Measurements from ENCODE around the gene KCNQ4. TPM values are rescaled to one million over a fixed set of nuclear protein-coding genes. Genes with fewer than 3 reads are reported as not detected.

Gene KCNQ4
- total and polyA plus RNA-seq, 2 of the 13 experiments (the other 11 are each of a cell fraction or from before 2014, with no cell fraction given) = 0.02 to 0.09 TPM

- TF ChIP-seq ZXDC (CRISPR knock-in tag; IDR thresholded peaks at IDR 0.05) = no peak
Observed at GRCh38 chr1:40822890-40823289, 39.3 kb downstream of the KCNQ4 start (continued).

GRCh38 chr1:40823345-40823744, 39.8 kb downstream of the KCNQ4 start:
- Histone ChIP-seq H3K36me3 (replicated peaks in 1 of 2; ENCODE audit: control insufficient read depth in 1 of 2, insufficient read depth in 2 of 2, low read length in 2 of 2) (no peaks in the 10 kb centered on the region), H3K79me2 (ENCODE audit: insufficient read depth, low read length) (no peaks in the 10 kb centered on the region), H3K27me3 (ENCODE audit: control insufficient read depth in 1 of 2, insufficient read depth in 2 of 2, low read length in 2 of 2) (no peaks in the 10 kb centered on the region; a peak in 2 of 5 replicates), H3K27ac (ENCODE audit: extremely low read length, insufficient read depth, low read length) (no peak overlapping the region), H3K9me3 (ENCODE audit: low read length) (no peaks in the 10 kb centered on the region), H3K4me3 (replicated peaks in 1 of 3; ENCODE audit: insufficient read depth in 1 of 3, low read depth in 2 of 3, low read length in 3 of 3) (no peak overlapping the region), H4K20me1 (ENCODE audit: insufficient read depth, low read length) (no peaks in the 10 kb centered on the region), H3K4me2 (ENCODE audit: low read depth, low read length) (no peak overlapping the region), H3K4me1 (ENCODE audit: insufficient read depth, low read length) (peaks cover 35% of the 10 kb centered on the region), H2AFZ (ENCODE audit: low read length) (no peak overlapping the region), H3K9ac (ENCODE audit: insufficient read depth, low read depth, low read length) (no peak overlapping the region)
- WGBS (ENCODE audit: low lambda C conversion rate) = 30% methylated on average over 4 of the region's 4 CpGs
- POLR2A ChIA-PET = no interaction called here
- TF ChIP-seq ONECUT2 (CRISPR knock-in tag; IDR thresholded peaks at IDR 0.05) (no peak), ZNF629 (CRISPR knock-in tag; conservative IDR thresholded peaks at IDR 0.05) (peak; percentile 67)
- intact Hi-C loops (cut with micrococcal nuclease; ENCODE audit: unreplicated experiment) (no loop called here), in situ Hi-C loops (cut with HindIII; ENCODE audit: extremely low pct_ligation_motif_present, low pct_unique_long_range_greater_than_20kb) (no loop called here)
- DNase-seq (ENCODE audit: low spot score) (no peak), ATAC-seq (no peak), FAIRE-seq (no peak)
- no TSS peak for BruUV-seq (replicated peaks)
- CTCF ChIA-PET (ENCODE audit: low intra/inter-chr PET ratio, low total read pairs) = no interaction called here

- Histone ChIP-seq H3K9me3 (ENCODE audit: low read length) (no peaks in the 10 kb centered on the region), H3K4me1 (ENCODE audit: insufficient read depth, low read length) (peaks cover 35% of the 10 kb centered on the region), H3K27me3 (ENCODE audit: control insufficient read depth in 1 of 2, insufficient read depth in 2 of 2, low read length in 2 of 2) (no peaks in the 10 kb centered on the region; a peak in 1 of 5 replicates), H3K4me3 (replicated peaks in 1 of 3; ENCODE audit: insufficient read depth in 1 of 3, low read depth in 2 of 3, low read length in 3 of 3) (no peak overlapping the region), H3K27ac (ENCODE audit: extremely low read length, insufficient read depth, low read length) (no peak overlapping the region), H3K36me3 (replicated peaks in 1 of 2; ENCODE audit: control insufficient read depth in 1 of 2, insufficient read depth in 2 of 2, low read length in 2 of 2) (no peaks in the 10 kb centered on the region), H3K4me2 (ENCODE audit: low read depth, low read length) (no peak overlapping the region), H2AFZ (ENCODE audit: low read length) (no peak overlapping the region), H3K9ac (ENCODE audit: insufficient read depth, low read depth, low read length) (no peak overlapping the region), H3K79me2 (ENCODE audit: insufficient read depth, low read length) (no peaks in the 10 kb centered on the region), H4K20me1 (ENCODE audit: insufficient read depth, low read length) (no peaks in the 10 kb centered on the region)
- 80% methylated on average over 7 of the region's 17 CpGs for WGBS (ENCODE audit: low lambda C conversion rate)
- no TSS peak for BruUV-seq (replicated peaks)
- DNase-seq (ENCODE audit: low spot score) (no peak), FAIRE-seq (no peak), ATAC-seq (no peak)
- CTCF ChIA-PET (ENCODE audit: low intra/inter-chr PET ratio, low total read pairs) = no interaction called here
- POLR2A ChIA-PET = interaction anchor here (1.8 kb wide), 1 partner anchor 132 kb away, joined by 6 read pairs; the partner anchor contains the start of gene NFYC
- in situ Hi-C loops (cut with HindIII; ENCODE audit: extremely low pct_ligation_motif_present, low pct_unique_long_range_greater_than_20kb) (no loop called here), intact Hi-C loops (cut with micrococcal nuclease; ENCODE audit: unreplicated experiment) (no loop called here)
- TF ChIP-seq HNRNPL (IDR thresholded peaks at IDR 0.05; ENCODE audit: low read depth, low read length) (0 out of 2 replicates have a peak, but pooled peaks have one; percentile 32), JARID2 (CRISPR knock-in tag; IDR thresholded peaks at IDR 0.05; ENCODE audit: insufficient replicate concordance) (no peak)
Observed at GRCh38 chr1:40823983-40824382, 40.4 kb downstream of the KCNQ4 start.

Data from HepG2 (cell line).